ENCODE results near the gene CCL8. TPM values are rescaled to one million over a fixed set of nuclear protein-coding genes. Genes with fewer than 3 reads are reported as not detected.

The CCL8 gene
- total and polyA plus RNA-seq, 10 of the 15 experiments (the other 5 are each of a cell fraction or from before 2014, with no cell fraction given), result not detected

DNA sequence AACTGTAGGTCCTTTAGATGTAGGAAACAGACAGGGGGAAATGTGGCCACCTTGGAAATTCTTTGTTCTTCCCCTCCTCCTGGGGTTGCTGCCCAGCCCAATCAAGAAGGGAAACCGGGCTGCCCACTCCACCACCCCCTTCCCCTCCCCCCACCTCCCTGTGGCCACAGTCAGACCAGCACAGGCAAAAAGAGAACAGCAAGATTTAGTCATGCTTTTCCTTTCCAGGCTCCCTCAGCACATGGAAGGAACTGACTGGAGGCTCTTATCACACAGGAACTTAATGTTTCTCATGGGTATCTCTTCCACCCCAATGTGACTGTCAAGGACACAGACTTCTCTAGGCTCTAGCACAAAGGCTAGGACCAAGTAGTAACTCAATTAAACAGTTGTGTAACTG lies 46.8 kb downstream of the CCL8 start:
- no peak for DNase-seq (ENCODE audit: low read depth, low spot score)
- no TSS peak for BruUV-seq (replicated peaks)
- SMC1A ChIA-PET (ENCODE audit: uncharacterized antibody, unreplicated experiment), result no interaction called here
- WGBS (ENCODE audit: insufficient coverage, insufficient replicate concordance, low lambda C conversion rate, missing lambda C conversion rate), result no CpG with 5 or more reads among the region's 1 CpG
- Histone ChIP-seq H3K4me2 (ENCODE audit: control insufficient read depth, insufficient read depth) (no peak overlapping the region), H4K20me1 (ENCODE audit: control insufficient read depth, insufficient read depth) (no peaks in the 10 kb centered on the region), H3K4me3 (no peak overlapping the region), H3K4me1 (ENCODE audit: control insufficient read depth, insufficient read depth, low read length) (peaks cover 11% of the 10 kb centered on the region), H3K9me3 (replicated peaks; ENCODE audit: control insufficient read depth, insufficient read depth, low read length) (no peaks in the 10 kb centered on the region), H3K27me3 (replicated peaks in 1 of 2; ENCODE audit: control insufficient read depth in 2 of 2, insufficient read depth in 2 of 2, low read length in 1 of 2) (peaks cover 2 to 18% of the 10 kb centered on the region in 2 experiments), H2AFZ (ENCODE audit: control insufficient read depth, low read depth, low read length) (no peak overlapping the region), H3K79me2 (ENCODE audit: control insufficient read depth, insufficient read depth, low read length) (no peaks in the 10 kb centered on the region), H3K27ac (ENCODE audit: control insufficient read depth, insufficient read depth) (no peak overlapping the region), H3K9ac (ENCODE audit: control insufficient read depth, insufficient read depth, low read length) (no peak overlapping the region), H3K36me3 (ENCODE audit: control insufficient read depth in 2 of 2, insufficient read depth in 2 of 2, low read length in 1 of 2) (no peaks in the 10 kb centered on the region)
- no peak for TF ChIP-seq HDGF (IDR thresholded peaks at IDR 0.05)
- ATAC-seq, result no peak
- intact Hi-C loops (cut with micrococcal nuclease; ENCODE audit: unreplicated experiment) (no loop called here), in situ Hi-C loops (cut with MboI) (no loop called here)
- CTCF ChIA-PET, result interaction anchor here (1.2 kb wide), 1 partner anchor 8 kb away, joined by 4 read pairs; no protein-coding TSS in a partner anchor
- FAIRE-seq, result no peak
- RAD21 ChIA-PET (ENCODE audit: unreplicated experiment), result no interaction called here
- POLR2A ChIA-PET, result no interaction called here

DNA sequence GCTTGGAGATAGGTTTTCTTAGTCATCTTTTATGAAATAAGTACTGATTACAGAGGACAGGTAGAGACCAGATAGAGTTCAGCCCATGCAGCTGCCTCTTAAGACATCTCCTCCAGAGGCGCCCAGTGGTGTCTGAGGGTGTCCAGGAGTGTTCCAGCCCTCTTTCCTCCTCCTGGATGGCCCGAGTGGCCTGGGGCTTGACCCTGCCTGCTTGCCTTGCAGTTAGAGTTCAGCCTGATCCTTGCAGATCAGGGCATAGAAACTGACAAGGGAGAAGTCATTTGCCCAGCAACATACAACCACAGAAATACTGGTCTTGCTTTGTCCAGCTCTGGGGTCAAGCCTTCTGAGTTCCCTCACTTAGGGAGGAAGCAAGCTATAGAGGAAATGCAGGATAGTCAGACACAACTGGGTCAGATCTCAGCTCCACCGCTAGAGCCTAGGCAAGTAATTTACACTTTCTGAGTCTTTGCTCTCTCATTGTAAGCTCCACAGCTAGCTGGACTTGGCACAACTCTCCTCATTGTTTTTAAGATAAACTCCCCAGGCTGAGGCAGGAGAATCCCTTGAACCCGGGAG lies 47.4 kb downstream of the CCL8 start:
- no peak overlapping the region for H3K4me2 ChIP-seq (ENCODE audit: control insufficient read depth, insufficient read depth)
- POLR2A ChIA-PET, result no interaction called here
- SMC1A ChIA-PET (ENCODE audit: uncharacterized antibody, unreplicated experiment), result no interaction called here
- intact Hi-C loops (cut with micrococcal nuclease; ENCODE audit: unreplicated experiment) (no loop called here), in situ Hi-C loops (cut with MboI) (no loop called here)
- H3K9ac ChIP-seq (ENCODE audit: control insufficient read depth, insufficient read depth, low read length), result no peak overlapping the region
- no peak for ATAC-seq
- no peak for FAIRE-seq
- H4K20me1 ChIP-seq (ENCODE audit: control insufficient read depth, insufficient read depth), result no peaks in the 10 kb centered on the region
- DNase-seq (ENCODE audit: low read depth, low spot score), result no peak
- H3K4me3 ChIP-seq, result no peak overlapping the region
- BruUV-seq (replicated peaks), result no TSS peak
- no peaks in the 10 kb centered on the region for H3K36me3 ChIP-seq (ENCODE audit: control insufficient read depth in 2 of 2, insufficient read depth in 2 of 2, low read length in 1 of 2)
- CTCF ChIA-PET, result interaction anchor here (1.2 kb wide), 1 partner anchor 9 kb away, joined by 4 read pairs; no protein-coding TSS in a partner anchor
- H3K79me2 ChIP-seq (ENCODE audit: control insufficient read depth, insufficient read depth, low read length), result no peaks in the 10 kb centered on the region
- WGBS (ENCODE audit: insufficient coverage, insufficient replicate concordance, low lambda C conversion rate, missing lambda C conversion rate), result 22% methylated on average over 4 of the region's 4 CpGs
- H3K27me3 ChIP-seq (replicated peaks in 1 of 2; ENCODE audit: control insufficient read depth in 2 of 2, insufficient read depth in 2 of 2, low read length in 1 of 2), result peaks cover 2 to 18% of the 10 kb centered on the region in 2 experiments
- no peak overlapping the region for H2AFZ ChIP-seq (ENCODE audit: control insufficient read depth, low read depth, low read length)
- no peak overlapping the region for H3K27ac ChIP-seq (ENCODE audit: control insufficient read depth, insufficient read depth)
- RAD21 ChIA-PET (ENCODE audit: unreplicated experiment), result no interaction called here
- peaks cover 16% of the 10 kb centered on the region for H3K4me1 ChIP-seq (ENCODE audit: control insufficient read depth, insufficient read depth, low read length)
- no peaks in the 10 kb centered on the region for H3K9me3 ChIP-seq (replicated peaks; ENCODE audit: control insufficient read depth, insufficient read depth, low read length)
- no peak for TF ChIP-seq EGR1 (IDR thresholded peaks at IDR 0.05; ENCODE audit: borderline replicate concordance in 1 of 2, low read depth in 2 of 2, low read length in 2 of 2)
- no peak for TF ChIP-seq SIN3A (IDR thresholded peaks at IDR 0.05; ENCODE audit: low read depth, low read length)
- TF ChIP-seq, protein P1, sequence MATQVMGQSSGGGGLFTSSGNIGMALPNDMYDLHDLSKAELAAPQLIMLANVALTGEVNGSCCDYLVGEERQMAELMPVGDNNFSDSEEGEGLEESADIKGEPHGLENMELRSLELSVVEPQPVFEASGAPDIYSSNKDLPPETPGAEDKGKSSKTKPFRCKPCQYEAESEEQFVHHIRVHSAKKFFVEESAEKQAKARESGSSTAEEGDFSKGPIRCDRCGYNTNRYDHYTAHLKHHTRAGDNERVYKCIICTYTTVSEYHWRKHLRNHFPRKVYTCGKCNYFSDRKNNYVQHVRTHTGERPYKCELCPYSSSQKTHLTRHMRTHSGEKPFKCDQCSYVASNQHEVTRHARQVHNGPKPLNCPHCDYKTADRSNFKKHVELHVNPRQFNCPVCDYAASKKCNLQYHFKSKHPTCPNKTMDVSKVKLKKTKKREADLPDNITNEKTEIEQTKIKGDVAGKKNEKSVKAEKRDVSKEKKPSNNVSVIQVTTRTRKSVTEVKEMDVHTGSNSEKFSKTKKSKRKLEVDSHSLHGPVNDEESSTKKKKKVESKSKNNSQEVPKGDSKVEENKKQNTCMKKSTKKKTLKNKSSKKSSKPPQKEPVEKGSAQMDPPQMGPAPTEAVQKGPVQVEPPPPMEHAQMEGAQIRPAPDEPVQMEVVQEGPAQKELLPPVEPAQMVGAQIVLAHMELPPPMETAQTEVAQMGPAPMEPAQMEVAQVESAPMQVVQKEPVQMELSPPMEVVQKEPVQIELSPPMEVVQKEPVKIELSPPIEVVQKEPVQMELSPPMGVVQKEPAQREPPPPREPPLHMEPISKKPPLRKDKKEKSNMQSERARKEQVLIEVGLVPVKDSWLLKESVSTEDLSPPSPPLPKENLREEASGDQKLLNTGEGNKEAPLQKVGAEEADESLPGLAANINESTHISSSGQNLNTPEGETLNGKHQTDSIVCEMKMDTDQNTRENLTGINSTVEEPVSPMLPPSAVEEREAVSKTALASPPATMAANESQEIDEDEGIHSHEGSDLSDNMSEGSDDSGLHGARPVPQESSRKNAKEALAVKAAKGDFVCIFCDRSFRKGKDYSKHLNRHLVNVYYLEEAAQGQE (IDR thresholded peaks at IDR 0.05; ENCODE audit: low read depth, low read length), result no peak
- TF ChIP-seq JUND (IDR thresholded peaks at IDR 0.05; ENCODE audit: low read depth, low read length), result no peak
- TF ChIP-seq MXI1 (IDR thresholded peaks at IDR 0.05; ENCODE audit: low read depth, low read length), result no peak
- TF ChIP-seq EP300 (IDR thresholded peaks at IDR 0.05; ENCODE audit: borderline replicate concordance in 1 of 2, control insufficient read depth in 1 of 2, low read depth in 2 of 2, low read length in 2 of 2), result no peak
- TF ChIP-seq ZSCAN29 (IDR thresholded peaks at IDR 0.05), result no peak
- no peak for TF ChIP-seq MEF2B (IDR thresholded peaks at IDR 0.05; ENCODE audit: partially characterized antibody, poor library complexity, severe bottlenecking)
- no peak for TF ChIP-seq SMAD1 (IDR thresholded peaks at IDR 0.05; ENCODE audit: low read depth, partially characterized antibody)
- TF ChIP-seq STAT3 (IDR thresholded peaks at IDR 0.05; ENCODE audit: low read depth, low read length), result no peak
